K562 (cell line): Measurements from ENCODE around the gene CABP5. TPM values are rescaled to one million over a fixed set of nuclear protein-coding genes. Genes with fewer than 3 reads are reported as not detected.

Experiments used
- ATF6 ChIP-seq: sonication (generic); formaldehyde crosslinking; IDR thresholded peaks from 2 replicates; pipeline ENCODE4 v1.4.0; 2020; ENCODE audit warnings: mild to moderate bottlenecking, missing genetic modification reagents
- BRF1 ChIP-seq: IDR thresholded peaks from 3 replicates; pipeline ENCODE4 v1.6.1; 2011; ENCODE audit warnings: borderline replicate concordance, mild to moderate bottlenecking; ENCODE audit not compliant: insufficient read length; ENCODE audit errors: extremely low read depth
- CREB5 ChIP-seq: fragments of 250-450 bp; sonication (Bioruptor Pico); IDR thresholded peaks from 2 replicates; pipeline ENCODE4 v1.5.0; 2020; ENCODE audit warnings: mild to moderate bottlenecking
- DEAF1 ChIP-seq: fragments of 450-650 bp; formaldehyde crosslinking; IDR thresholded peaks from 2 replicates; pipeline ENCODE4 v1.4.0; 2020; ENCODE audit warnings: mild to moderate bottlenecking, moderate library complexity
- E2F3 ChIP-seq: fragments of 250-450 bp; sonication (Bioruptor Pico); IDR thresholded peaks from 2 replicates; pipeline ENCODE4 v1.4.0; 2020; ENCODE audit warnings: mild to moderate bottlenecking
- HNRNPL ChIP-seq: fragments of 200-400 bp; formaldehyde crosslinking; IDR thresholded peaks from 2 replicates; pipeline ENCODE4 v1.6.1; 2017; ENCODE audit warnings: low read depth, mild to moderate bottlenecking, low read length
- KDM1A ChIP-seq, 2 experiments: fragments of 450-650 bp; IDR thresholded peaks; 2 replicates each; pipeline ENCODE4 v1.6.1; 2016; ENCODE audit warnings: mild to moderate bottlenecking in 2 of 2
- OTX1 ChIP-seq: fragments of 450-650 bp; formaldehyde crosslinking; IDR thresholded peaks from 2 replicates; pipeline ENCODE4 v1.4.0; 2022; ENCODE audit warnings: mild to moderate bottlenecking
- PHB ChIP-seq: fragments of 250-450 bp; sonication (Bioruptor Pico); IDR thresholded peaks from 2 replicates; pipeline ENCODE4 v1.5.0; 2021
- PKNOX1 ChIP-seq: fragments of 450-650 bp; IDR thresholded peaks from 2 replicates; pipeline ENCODE4 v1.6.1; 2016
- POLR3A ChIP-seq: IDR thresholded peaks from 2 replicates; pipeline ENCODE4 v1.6.1; 2011; ENCODE audit warnings: borderline replicate concordance, mild to moderate bottlenecking, moderate library complexity; ENCODE audit not compliant: insufficient read length, insufficient read depth; ENCODE audit errors: extremely low read depth
- RBM14 ChIP-seq: fragments of 200-400 bp; formaldehyde crosslinking; IDR thresholded peaks from 2 replicates; pipeline ENCODE4 v1.6.1; 2018; ENCODE audit warnings: low read depth, mild to moderate bottlenecking, low read length, moderate library complexity, borderline replicate concordance; ENCODE audit not compliant: insufficient read depth
- SLC30A9 ChIP-seq: fragments of 250-450 bp; sonication (Bioruptor Pico); IDR thresholded peaks from 2 replicates; pipeline ENCODE4 v1.8.0; 2022; ENCODE audit warnings: mild to moderate bottlenecking, moderate library complexity
- XRCC3 ChIP-seq: fragments of 450-650 bp; IDR thresholded peaks from 2 replicates; pipeline ENCODE4 v1.6.1; 2017; ENCODE audit warnings: mild to moderate bottlenecking, moderate library complexity
- ZC3H4 ChIP-seq: sonication (generic); formaldehyde crosslinking; IDR thresholded peaks from 2 replicates; pipeline ENCODE4 v1.9.0; 2021; ENCODE audit warnings: missing genetic modification reagents, borderline replicate concordance
- ZFP91 ChIP-seq: sonication (generic); formaldehyde crosslinking; IDR thresholded peaks from 2 replicates; pipeline ENCODE4 v1.8.0; 2022; ENCODE audit warnings: mild to moderate bottlenecking, missing genetic modification reagents
- ZNF134 ChIP-seq: fragments of 250-450 bp; sonication (Bioruptor Pico); conservative IDR thresholded peaks from 2 replicates; pipeline ENCODE4 v1.4.0; 2020
- ZNF507 ChIP-seq: conservative IDR thresholded peaks from 2 replicates; pipeline ENCODE4 v1.6.1; 2017; ENCODE audit warnings: missing genetic modification characterization, missing compliant biosample characterization
- ZNF551 ChIP-seq: fragments of 250-450 bp; sonication (Bioruptor Pico); IDR thresholded peaks from 2 replicates; pipeline ENCODE4 v1.5.0; 2021; ENCODE audit warnings: mild to moderate bottlenecking, moderate library complexity
- polyA plus RNA-seq, 8 experiments: library from polyadenylated mRNA; depleted of rRNA in 4 of 8; stranded (reverse) in 5 of 8; unstranded in 3 of 8; fragments of >200 nt; fragmentation: Nextera tagmentation in 2 of 8; fragmentation: Illumina TruSeq in 1 of 8; extraction: Ambion mirVana in 2 of 8; extraction: Trizol in 1 of 8; gene quantifications; 2 replicates each; pipeline versions ENCODE4 v1.2.1 to v1.2.3, GENCODE V29; 2011 to 2014; ENCODE audit warnings: inconsistent platforms in 1 of 8, missing spikeins in 1 of 8
- total RNA-seq, 7 experiments: library from RNA; depleted of rRNA in 6 of 7; stranded (reverse); fragments of >200 nt in 6 of 7; fragmentation: Illumina TruSeq in 2 of 7; extraction: Trizol in 2 of 7; gene quantifications; 2 replicates each; pipeline versions ENCODE4 v1.2.1 to v1.2.3, GENCODE V29; 2011 to 2021; ENCODE audit warnings: low replicate concordance in 1 of 7

The CABP5 gene
- total and polyA plus RNA-seq, 9 of the 15 experiments (the other 6 are each of a cell fraction or from before 2014, with no cell fraction given) = not detected

GRCh38 chr19:48036765-48037164 lies 7.1 kb downstream of the CABP5 start (continued):
- TF ChIP-seq DEAF1 (no peak), ZC3H4 (CRISPR knock-in tag) (no peak), OTX1 (no peak), ZNF551 (CRISPR knock-in tag) (no peak), SLC30A9 (CRISPR knock-in tag) (no peak), PKNOX1 (no peak), HNRNPL (no peak), ZNF134 (CRISPR knock-in tag) (no peak), BRF1 (no peak), XRCC3 (0 out of 2 replicates have a peak, but pooled peaks have one; percentile 38), POLR3A (no peak), ZFP91 (CRISPR knock-in tag) (no peak), ZNF507 (tag) (no peak), E2F3 (CRISPR knock-in tag) (no peak), PHB (CRISPR knock-in tag) (no peak), KDM1A (IDR thresholded peaks at IDR 0.05) (0 out of 4 replicates have a peak, but pooled peaks of 1 of the 2 experiments have one; percentile 9), CREB5 (no peak), RBM14 (no peak), ATF6 (CRISPR knock-in tag) (no peak)
